HCT116 (cell line): Measurements from ENCODE around the gene ZBED1. TPM values are rescaled to one million over a fixed set of nuclear protein-coding genes. Genes with fewer than 3 reads are reported as not detected.
A peak's percentile ranks its signal among the peaks of the same experiment; 100 is the strongest.

Experiments used
- ATAC-seq: fragments of 200-7000 bp; cut with Tn5 transposase; 2 replicates; pipeline ENCODE4 v1.9.1; 2020; ENCODE audit warnings: mild to moderate bottlenecking, moderate library complexity
- BruUV-seq: library from RNA; stranded (reverse); fragments of 400-500 nt; replicated peaks from 2 replicates; lab custom pipeline; 2021; lab: Mats Ljungman, UMichigan
- CTCF ChIA-PET: fragments of 300-600 bp; sonication (Branson Sonifier 250); formaldehyde crosslinking; loops from one replicate; lab custom pipeline; 2021; ENCODE audit warnings: antibody characterized with exemption; lab: Charles Lee
- POLR2A ChIA-PET: fragments of 300-600, 350-600 bp; sonication (Branson Sonifier 250); formaldehyde crosslinking; loops from one replicate; lab custom pipeline; 2021; ENCODE audit warnings: antibody characterized with exemption; lab: Charles Lee
- RAD21 ChIA-PET, 2 experiments: fragments of 300-600 bp; sonication (Branson Sonifier 250); formaldehyde crosslinking; loops; one replicate each; lab custom pipeline; 2023; ENCODE audit warnings: low total read pairs in 2 of 2; ENCODE audit not compliant: uncharacterized antibody in 2 of 2, unreplicated experiment in 2 of 2, low non-redundant PET in 1 of 2; lab: Charles Lee
- DNase-seq: peaks from one replicate; pipeline ENCODE4 v3.0.0-alpha.2; 2010; ENCODE audit warnings: low read depth, low spot score
- H2AFZ ChIP-seq: fragments of 200-600 bp; shearing (Covaris generic), sonication (generic); 2 replicates; pipeline ENCODE4 v1.6.1; 2017; ENCODE audit warnings: low read depth, mixed run types, mixed read lengths, antibody characterized with exemption, low read length; ENCODE audit not compliant: poor library complexity, severe bottlenecking
- H3K27ac ChIP-seq: 2 replicates; pipeline ENCODE4 v1.5.1; 2012; ENCODE audit warnings: low read depth, low read length
- H3K27me3 ChIP-seq: fragments of 200-600 bp; sonication (generic); 2 replicates; pipeline ENCODE4 v1.6.1; 2016; ENCODE audit warnings: mixed run types, low read length, mixed read lengths; ENCODE audit not compliant: insufficient read depth
- H3K36me3 ChIP-seq, 2 experiments: fragments of 200-500 bp in 1 of 2; fragments of 200-600 bp in 1 of 2; sonication (Bioruptor generic) in 1 of 2; sonication (generic) in 1 of 2; 2 replicates each; pipeline versions ENCODE4 v1.5.1 to v1.6.1; 2014 to 2016; ENCODE audit warnings: low read length in 2 of 2, inconsistent platforms in 1 of 2, mixed read lengths in 1 of 2, mixed run types in 1 of 2; ENCODE audit not compliant: insufficient read depth in 2 of 2, control insufficient read depth in 1 of 2
- H3K4me1 ChIP-seq, 2 experiments: fragments of 200-600 bp in 1 of 2; sonication (generic) in 1 of 2; 2 replicates each; pipeline versions ENCODE4 v1.5.1 to v1.6.1; 2012 to 2017; ENCODE audit warnings: low read length in 2 of 2, inconsistent platforms in 1 of 2, mild to moderate bottlenecking in 1 of 2, mixed read lengths in 1 of 2, mixed run types in 1 of 2, moderate library complexity in 1 of 2; ENCODE audit not compliant: insufficient read depth in 2 of 2, control insufficient read depth in 1 of 2
- H3K4me2 ChIP-seq: fragments of 200-600 bp; sonication (generic); 2 replicates; pipeline ENCODE4 v1.6.1; 2017; ENCODE audit warnings: mixed run types, low read length, mixed read lengths
- H3K4me3 ChIP-seq, 2 experiments: fragments of 200-600 bp in 1 of 2; sonication (generic) in 1 of 2; replicated peaks in 1 of 2; 2 replicates each; pipeline ENCODE4 v1.5.1; 2011 to 2016; ENCODE audit warnings: low read length in 2 of 2, control low read depth in 1 of 2, low read depth in 1 of 2, mild to moderate bottlenecking in 1 of 2, mixed read lengths in 1 of 2, mixed run types in 1 of 2
- H3K79me2 ChIP-seq: fragments of 200-600 bp; sonication (generic); 2 replicates; pipeline ENCODE4 v1.6.1; 2017; ENCODE audit warnings: mild to moderate bottlenecking, mixed run types, low read length, moderate library complexity, mixed read lengths; ENCODE audit not compliant: insufficient read depth
- H3K9ac ChIP-seq: fragments of 200-600 bp; sonication (generic); 2 replicates; pipeline ENCODE4 v1.6.1; 2016; ENCODE audit warnings: low read length, mixed read lengths
- H3K9me2 ChIP-seq: fragments of 200-600 bp; sonication (generic), shearing (Covaris generic); 2 replicates; pipeline ENCODE4 v1.6.1; 2017; ENCODE audit warnings: mixed run types, mild to moderate bottlenecking, moderate library complexity; ENCODE audit not compliant: insufficient read depth
- H3K9me3 ChIP-seq, 2 experiments: fragments of 200-500 bp in 1 of 2; fragments of 200-600 bp in 1 of 2; sonication (Bioruptor generic) in 1 of 2; sonication (generic) in 1 of 2; 2 replicates each; pipeline ENCODE4 v1.6.1; 2014 to 2017; ENCODE audit warnings: low read length in 2 of 2, mixed read lengths in 2 of 2, inconsistent platforms in 1 of 2, low read depth in 1 of 2, mild to moderate bottlenecking in 1 of 2, mixed run types in 1 of 2, moderate library complexity in 1 of 2; ENCODE audit not compliant: control insufficient read depth in 1 of 2, insufficient read depth in 1 of 2
- H4K20me1 ChIP-seq: fragments of 200-600 bp; sonication (generic), shearing (Covaris generic); 2 replicates; pipeline ENCODE4 v1.6.1; 2017; ENCODE audit warnings: mixed run types, mild to moderate bottlenecking, moderate library complexity; ENCODE audit not compliant: insufficient read depth
- ATF3 ChIP-seq: IDR thresholded peaks from 2 replicates; pipeline ENCODE4 v1.6.1; 2012
- CBX3 ChIP-seq: IDR thresholded peaks from 2 replicates; pipeline ENCODE4 v1.6.1; 2012; ENCODE audit warnings: low read depth
- CEBPB ChIP-seq: IDR thresholded peaks from 2 replicates; pipeline ENCODE4 v1.6.1; 2012; ENCODE audit warnings: low read depth
- EZH2phosphoT487 ChIP-seq: fragments of 200-600 bp; IDR thresholded peaks from 2 replicates; pipeline ENCODE4 v1.6.1; 2018; ENCODE audit warnings: antibody characterized with exemption, borderline replicate concordance
- SIN3A ChIP-seq: IDR thresholded peaks from 2 replicates; pipeline ENCODE4 v1.6.1; 2012; ENCODE audit warnings: low read depth
- TCF7L2 ChIP-seq: IDR thresholded peaks from 2 replicates; pipeline ENCODE4 v1.7.0; 2011; ENCODE audit warnings: borderline replicate concordance, inconsistent platforms; ENCODE audit not compliant: insufficient read depth, insufficient read length; ENCODE audit errors: extremely low read depth
- YY1 ChIP-seq: IDR thresholded peaks from 2 replicates; pipeline ENCODE4 v1.6.1; 2011; ENCODE audit warnings: low read length, low read depth, moderate library complexity, mild to moderate bottlenecking; ENCODE audit not compliant: insufficient replicate concordance; ENCODE audit errors: extremely low read depth
- ZFX ChIP-seq: fragments of 450-650 bp; IDR thresholded peaks from 2 replicates; pipeline ENCODE4 v1.6.1; 2017
- intact Hi-C: fragments of 100-400 bp; cut with micrococcal nuclease; formaldehyde crosslinking; loops from 2 replicates; pipeline ENCODE4 v1.10.0; 2022
- total RNA-seq: library from RNA; stranded (reverse); gene quantifications from one replicate; pipeline ENCODE4 v1.2.1, GENCODE V29; 2021; ENCODE audit not compliant: unreplicated experiment
- TF ChIP-seq, protein P1 (sequence below): IDR thresholded peaks from 2 replicates; pipeline ENCODE4 v1.6.1; 2011; ENCODE audit warnings: mild to moderate bottlenecking, low read length, moderate library complexity; ENCODE audit not compliant: insufficient replicate concordance; ENCODE audit errors: extremely low read depth

ZBED1 gene
- total RNA-seq, 1 experiment from 2014 or later = 21.0 TPM

DNA sequence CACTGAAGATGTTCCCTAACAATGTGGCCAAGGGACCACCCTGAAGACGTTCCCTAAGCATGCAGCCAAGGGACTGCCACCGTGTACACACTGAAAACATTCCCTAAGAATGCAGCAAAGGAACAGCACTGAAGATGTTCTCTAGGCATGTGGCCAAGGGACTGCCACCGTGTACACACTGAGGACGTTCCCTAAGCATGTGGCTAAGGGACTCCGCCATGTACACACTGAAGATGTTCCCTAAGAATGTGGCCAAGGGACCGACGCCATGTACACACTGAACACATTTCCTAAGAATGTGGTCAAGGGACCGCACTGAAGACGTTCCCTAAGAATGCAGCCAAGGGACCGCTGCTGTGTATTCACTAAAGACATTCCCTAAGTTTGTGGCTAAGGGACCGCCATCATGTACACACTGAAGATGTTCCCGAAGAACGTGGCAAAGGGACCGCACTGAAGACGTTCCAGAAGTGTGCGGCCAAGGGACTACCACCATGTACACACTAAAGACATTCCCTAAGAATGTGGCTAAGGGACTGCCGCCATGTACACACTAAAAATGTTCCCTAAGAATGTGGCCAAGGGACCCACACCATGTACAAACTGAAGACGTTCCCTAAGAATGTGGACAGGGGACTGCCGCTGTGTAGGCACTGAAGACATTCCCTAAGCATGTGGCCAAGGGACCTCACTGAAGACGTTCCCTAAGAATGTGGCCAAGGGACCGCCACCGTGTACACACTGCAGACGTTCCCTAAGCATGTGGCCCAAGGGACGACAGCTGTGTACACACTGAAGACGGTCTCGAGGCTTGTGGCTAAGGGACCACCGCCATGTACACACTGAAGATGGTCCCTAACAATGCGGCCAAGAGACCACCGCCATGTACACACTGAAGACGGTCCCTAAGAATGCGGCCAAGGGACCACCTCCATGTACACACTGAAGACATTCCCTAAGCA is 54.8 kb downstream of the ZBED1 start:
- BruUV-seq = no TSS peak
- CTCF ChIA-PET = no interaction called here

DNA sequence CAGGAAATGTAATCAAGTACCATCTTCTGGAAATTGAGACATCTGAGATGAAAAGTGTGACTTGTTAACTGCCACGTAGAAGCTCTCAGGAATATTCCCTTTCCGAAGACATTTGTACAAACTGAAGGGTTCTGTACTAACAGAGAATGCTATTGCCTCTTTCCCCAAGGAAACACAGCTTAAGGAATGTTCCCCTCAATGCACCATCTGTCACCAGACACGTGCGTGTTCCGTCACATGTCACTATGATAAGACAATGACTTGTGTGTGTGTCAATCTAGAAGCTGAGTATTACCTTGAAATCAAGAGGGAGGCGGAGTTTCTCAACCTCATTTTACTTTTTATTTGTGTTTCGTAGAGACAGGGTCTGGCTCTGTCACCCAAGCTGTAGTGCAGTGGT is 58.1 kb downstream of the ZBED1 start:
- ChIA-PET CTCF (no interaction called here), POLR2A (no interaction called here), RAD21 (no interaction called here)
- no peak overlapping the region for H3K4me2 ChIP-seq
- no peaks in the 10 kb centered on the region for H3K27me3 ChIP-seq
- no peaks in the 10 kb centered on the region; a peak in 2 of 4 replicates for H3K9me3 ChIP-seq
- H3K36me3 ChIP-seq = no peaks in the 10 kb centered on the region
- no TSS peak for BruUV-seq
- intact Hi-C loops = no loop called here
- no peak overlapping the region for H3K9ac ChIP-seq
- H4K20me1 ChIP-seq = no peaks in the 10 kb centered on the region
- H3K9me2 ChIP-seq = no peaks in the 10 kb centered on the region
- ATAC-seq (no peak), DNase-seq (no peak)
- no peak overlapping the region for H3K27ac ChIP-seq
- no peak overlapping the region for H2AFZ ChIP-seq
- no peaks in the 10 kb centered on the region for H3K79me2 ChIP-seq
- no peak for TF ChIP-seq SIN3A
- no peak for TF ChIP-seq CBX3
- TF ChIP-seq ATF3 = no peak
- no peak for TF ChIP-seq CEBPB
- TF ChIP-seq ZFX = no peak
- TF ChIP-seq, protein P1, sequence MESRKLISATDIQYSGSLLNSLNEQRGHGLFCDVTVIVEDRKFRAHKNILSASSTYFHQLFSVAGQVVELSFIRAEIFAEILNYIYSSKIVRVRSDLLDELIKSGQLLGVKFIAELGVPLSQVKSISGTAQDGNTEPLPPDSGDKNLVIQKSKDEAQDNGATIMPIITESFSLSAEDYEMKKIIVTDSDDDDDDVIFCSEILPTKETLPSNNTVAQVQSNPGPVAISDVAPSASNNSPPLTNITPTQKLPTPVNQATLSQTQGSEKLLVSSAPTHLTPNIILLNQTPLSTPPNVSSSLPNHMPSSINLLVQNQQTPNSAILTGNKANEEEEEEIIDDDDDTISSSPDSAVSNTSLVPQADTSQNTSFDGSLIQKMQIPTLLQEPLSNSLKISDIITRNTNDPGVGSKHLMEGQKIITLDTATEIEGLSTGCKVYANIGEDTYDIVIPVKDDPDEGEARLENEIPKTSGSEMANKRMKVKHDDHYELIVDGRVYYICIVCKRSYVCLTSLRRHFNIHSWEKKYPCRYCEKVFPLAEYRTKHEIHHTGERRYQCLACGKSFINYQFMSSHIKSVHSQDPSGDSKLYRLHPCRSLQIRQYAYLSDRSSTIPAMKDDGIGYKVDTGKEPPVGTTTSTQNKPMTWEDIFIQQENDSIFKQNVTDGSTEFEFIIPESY = no peak
- H3K4me1 ChIP-seq = peaks cover 3 to 21% of the 10 kb centered on the region in 2 experiments; a peak in 2 of 4 replicates
- no peak overlapping the region for H3K4me3 ChIP-seq

More for the DNA sequence above, 54.8 kb downstream of the ZBED1 start:
- H3K9me2 ChIP-seq = no peaks in the 10 kb centered on the region
- ChIA-PET POLR2A (no interaction called here), RAD21 (no interaction called here)
- H3K79me2 ChIP-seq = peaks cover 4% of the 10 kb centered on the region; the same call in 1 of the 2 replicates
- ATAC-seq (peak; percentile 78), DNase-seq (peak; percentile 97)
- no peaks in the 10 kb centered on the region for H3K36me3 ChIP-seq
- H4K20me1 ChIP-seq = no peaks in the 10 kb centered on the region
- peak overlapping the region in 1 of 2 experiments; percentile 19; a peak in 1 of 4 replicates for H3K4me3 ChIP-seq
- TF ChIP-seq ZFX (no peak), YY1 (peak; percentile 15), EZH2phosphoT487 (no peak), TCF7L2 (peak; percentile 73)
- peak overlapping the region; percentile 74 for H3K27ac ChIP-seq
- intact Hi-C loops = loop anchor here (1.0 to 5.0 kb wide), 3 partner anchors 18 to 774 kb away; no protein-coding TSS in a partner anchor
- peaks cover 7 to 32% of the 10 kb centered on the region in 2 experiments for H3K4me1 ChIP-seq
- H3K9me3 ChIP-seq = no peaks in the 10 kb centered on the region
- H2AFZ ChIP-seq = no peak overlapping the region
- no peaks in the 10 kb centered on the region for H3K27me3 ChIP-seq
- peak overlapping the region; percentile 52 for H3K4me2 ChIP-seq
- H3K9ac ChIP-seq = peak overlapping the region; percentile 28; the same call in 1 of the 2 replicates
